CD4-positive, alpha-beta T cell (primary cell): Measurements from ENCODE around the gene HOXD11. TPM values are rescaled to one million over a fixed set of nuclear protein-coding genes. Genes with fewer than 3 reads are reported as not detected.

Experiments
- ATAC-seq: fragments of 200-7000 bp; cut with Tn5 transposase; one replicate; pipeline ENCODE4 v1.10.0; 2022; ENCODE audit warnings: mild to moderate bottlenecking; ENCODE audit not compliant: poor library complexity
- CTCF ChIA-PET: fragments of 350-600 bp; sonication (Branson Sonifier 250); formaldehyde crosslinking; loops from one replicate; lab custom pipeline; 2021; ENCODE audit warnings: antibody characterized with exemption, inconsistent platforms; lab: Charles Lee
- POLR2A ChIA-PET: fragments of 350-600 bp; sonication (Branson Sonifier 250); formaldehyde crosslinking; loops from one replicate; lab custom pipeline; 2021; ENCODE audit warnings: antibody characterized with exemption, inconsistent platforms; lab: Charles Lee
- DNase-seq, 14 experiments: peaks; one replicate each; pipeline ENCODE4 v3.0.0-alpha.2; 2013 to 2020; ENCODE audit warnings: mixed read lengths in 2 of 14
- H3K27ac ChIP-seq, 2 donors: one replicate each; pipeline versions ENCODE4 v1.5.1 to v1.7.0; 2013; ENCODE audit warnings: low read length in 2 of 2, low read depth in 1 of 2, mild to moderate bottlenecking in 1 of 2
- H3K27me3 ChIP-seq, 2 experiments: 1 replicate in 1 of 2; 2 replicates in 1 of 2; pipeline versions ENCODE4 v1.6.1 to v1.7.0; 2013; ENCODE audit warnings: low read length in 2 of 2, control low read depth in 1 of 2, mild to moderate bottlenecking in 1 of 2, moderate library complexity in 1 of 2; ENCODE audit not compliant: insufficient read depth in 2 of 2, control insufficient read depth in 1 of 2
- H3K36me3 ChIP-seq: one replicate; pipeline ENCODE4 v1.6.1; 2013; ENCODE audit warnings: low read length, control low read depth; ENCODE audit not compliant: insufficient read depth
- H3K4me1 ChIP-seq: one replicate; pipeline ENCODE4 v1.6.1; 2013; ENCODE audit warnings: low read length, control low read depth; ENCODE audit not compliant: insufficient read depth
- H3K4me3 ChIP-seq: one replicate; pipeline ENCODE4 v1.5.1; 2013; ENCODE audit warnings: mild to moderate bottlenecking, low read length, moderate library complexity
- H3K9me3 ChIP-seq, 2 experiments: 1 replicate in 1 of 2; 2 replicates in 1 of 2; pipeline versions ENCODE4 v1.6.1 to v1.7.0; 2013; ENCODE audit warnings: low read length in 2 of 2, mild to moderate bottlenecking in 2 of 2, control low read depth in 1 of 2, moderate library complexity in 1 of 2; ENCODE audit not compliant: control insufficient read depth in 1 of 2, insufficient read depth in 1 of 2
- H3K27ac Mint-ChIP-seq: one replicate; pipeline ENCODE4 v1.8.0; 2020; ENCODE audit warnings: mixed read lengths
- H3K27me3 Mint-ChIP-seq: one replicate; pipeline ENCODE4 v1.8.0; 2021; ENCODE audit warnings: mixed read lengths
- H3K36me3 Mint-ChIP-seq: one replicate; pipeline ENCODE4 v1.8.0; 2021; ENCODE audit warnings: low read depth, mixed read lengths
- H3K4me1 Mint-ChIP-seq: one replicate; pipeline ENCODE4 v1.8.0; 2021; ENCODE audit warnings: low read depth, mixed read lengths
- H3K4me3 Mint-ChIP-seq: one replicate; pipeline ENCODE4 v1.8.0; 2020; ENCODE audit warnings: mild to moderate bottlenecking, mixed read lengths
- H3K9me3 Mint-ChIP-seq: one replicate; pipeline ENCODE4 v1.8.0; 2020; ENCODE audit warnings: mixed read lengths
- intact Hi-C, 2 experiments: fragments of 100-400 bp; cut with DNase I in 1 of 2; cut with micrococcal nuclease in 1 of 2; formaldehyde crosslinking; loops; one replicate each; pipeline versions ENCODE4 v1.15.1 to v1.9.0; 2023 to 2025; cut with DNase I, micrococcal nuclease
- total RNA-seq, 174 experiments: library from RNA in 2 of 174; stranded (reverse) in 2 of 174; gene quantifications; one replicate each; pipeline ENCODE4 v1.2.3 and lab custom pipeline; 2021 to 2026
- TF ChIP-seq, protein P1 (sequence below): fragments of 200-600 bp; IDR thresholded peaks from one replicate; pipeline ENCODE4 v1.8.0; 2022; ENCODE audit warnings: antibody characterized with exemption, mild to moderate bottlenecking

Gene HOXD11
- total RNA-seq, 2 experiments from 2014 or later = not detected

GRCh38 chr2:176099728-176100546 lies 7.1 kb upstream of the HOXD11 start, which contains the start of gene HOXD12:
Gene HOXD12 (plus strand): TSS chr2:176099795. CDS start chr2:176099802, 7 bp downstream.
- DNase-seq (peak in 2 of 14 experiments; percentile 1 to 30), ATAC-seq (no peak)
- Histone ChIP-seq H3K36me3 (no peaks in the 10 kb centered on the region), H3K4me3 (no peak within 1 kb of the TSS), H3K27me3 (peaks cover 97 to 99% of the 10 kb centered on the region in 2 experiments), H3K4me1 (peaks cover 39% of the 10 kb centered on the region), H3K9me3 (peaks cover 6 to 47% of the 10 kb centered on the region in 2 experiments), H3K27ac (no peak within 1 kb of the TSS)
- no peaks in the 10 kb centered on the region for H3K36me3 Mint-ChIP-seq
- H3K9me3 Mint-ChIP-seq = no peaks in the 10 kb centered on the region
- ChIA-PET POLR2A (no interaction called here), CTCF (no interaction called here)
- peaks cover 39% of the 10 kb centered on the region for H3K4me1 Mint-ChIP-seq
- intact Hi-C loops = loop anchor here (5.0 to 10.0 kb wide), 5 partner anchors 733 to 1405 kb away; no protein-coding TSS in a partner anchor
- H3K4me3 Mint-ChIP-seq = peak within 1 kb of the TSS; percentile 20
- TF ChIP-seq, protein P1, sequence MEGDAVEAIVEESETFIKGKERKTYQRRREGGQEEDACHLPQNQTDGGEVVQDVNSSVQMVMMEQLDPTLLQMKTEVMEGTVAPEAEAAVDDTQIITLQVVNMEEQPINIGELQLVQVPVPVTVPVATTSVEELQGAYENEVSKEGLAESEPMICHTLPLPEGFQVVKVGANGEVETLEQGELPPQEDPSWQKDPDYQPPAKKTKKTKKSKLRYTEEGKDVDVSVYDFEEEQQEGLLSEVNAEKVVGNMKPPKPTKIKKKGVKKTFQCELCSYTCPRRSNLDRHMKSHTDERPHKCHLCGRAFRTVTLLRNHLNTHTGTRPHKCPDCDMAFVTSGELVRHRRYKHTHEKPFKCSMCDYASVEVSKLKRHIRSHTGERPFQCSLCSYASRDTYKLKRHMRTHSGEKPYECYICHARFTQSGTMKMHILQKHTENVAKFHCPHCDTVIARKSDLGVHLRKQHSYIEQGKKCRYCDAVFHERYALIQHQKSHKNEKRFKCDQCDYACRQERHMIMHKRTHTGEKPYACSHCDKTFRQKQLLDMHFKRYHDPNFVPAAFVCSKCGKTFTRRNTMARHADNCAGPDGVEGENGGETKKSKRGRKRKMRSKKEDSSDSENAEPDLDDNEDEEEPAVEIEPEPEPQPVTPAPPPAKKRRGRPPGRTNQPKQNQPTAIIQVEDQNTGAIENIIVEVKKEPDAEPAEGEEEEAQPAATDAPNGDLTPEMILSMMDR = no peak
- no peak within 1 kb of the TSS for H3K27ac Mint-ChIP-seq
- H3K27me3 Mint-ChIP-seq = peaks cover 96% of the 10 kb centered on the region

DNA sequence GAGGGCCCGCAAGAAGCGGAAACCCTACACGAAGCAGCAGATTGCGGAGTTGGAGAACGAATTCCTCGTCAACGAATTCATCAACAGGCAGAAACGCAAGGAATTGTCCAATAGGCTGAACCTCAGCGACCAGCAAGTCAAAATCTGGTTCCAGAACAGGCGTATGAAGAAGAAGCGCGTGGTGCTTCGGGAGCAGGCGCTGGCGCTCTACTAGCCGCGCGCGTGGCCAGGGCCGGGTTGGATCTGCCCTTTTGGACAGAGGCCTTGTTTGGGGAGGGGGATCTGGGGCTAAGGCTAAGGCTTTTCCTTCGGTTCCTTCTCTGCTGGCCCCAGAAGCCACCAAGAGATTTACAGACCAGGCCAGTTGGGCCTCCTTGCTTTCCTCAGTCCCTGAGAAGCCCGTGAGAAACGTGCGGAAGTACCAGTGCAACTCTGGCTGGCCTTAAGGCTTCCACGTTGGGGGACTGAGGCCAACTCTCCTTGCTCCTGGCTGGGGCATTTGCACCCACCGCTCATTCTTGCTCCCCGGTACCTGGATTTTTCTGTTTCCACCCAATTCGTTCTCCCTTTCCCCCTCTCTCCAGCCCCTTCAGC lies 6.4 kb upstream of the HOXD11 start:
- no peak overlapping the region for H3K27ac Mint-ChIP-seq
- peaks cover 43% of the 10 kb centered on the region for H3K4me1 Mint-ChIP-seq
- H3K27me3 Mint-ChIP-seq = peaks cover 96% of the 10 kb centered on the region
- ChIA-PET CTCF (no interaction called here), POLR2A (no interaction called here)
- ATAC-seq (no peak), DNase-seq (peak in 2 of 14 experiments; percentile 0 to 25)
- intact Hi-C loops = no loop called here
- Histone ChIP-seq H3K36me3 (no peaks in the 10 kb centered on the region), H3K9me3 (peaks cover 0 to 54% of the 10 kb centered on the region in 2 experiments), H3K4me1 (peaks cover 42% of the 10 kb centered on the region), H3K4me3 (no peak overlapping the region), H3K27ac (no peak overlapping the region), H3K27me3 (peaks cover 97 to 99% of the 10 kb centered on the region in 2 experiments)
- H3K4me3 Mint-ChIP-seq = no peak overlapping the region
- TF ChIP-seq, protein P1 = no peak
- H3K9me3 Mint-ChIP-seq = no peaks in the 10 kb centered on the region
- no peaks in the 10 kb centered on the region for H3K36me3 Mint-ChIP-seq

GRCh38 chr2:176101216-176101830 lies 5.8 kb upstream of the HOXD11 start:
- H3K4me1 Mint-ChIP-seq = peaks cover 43% of the 10 kb centered on the region
- TF ChIP-seq, protein P1 = no peak
- H3K27me3 Mint-ChIP-seq = peaks cover 96% of the 10 kb centered on the region
- no peak overlapping the region for H3K27ac Mint-ChIP-seq
- ChIA-PET POLR2A (no interaction called here), CTCF (interaction anchor here (1.2 kb wide), 1 partner anchor 9 kb away, joined by 3 read pairs; no protein-coding TSS in a partner anchor)
- peaks cover 0 to 61% of the 10 kb centered on the region in 2 experiments for H3K9me3 ChIP-seq
- intact Hi-C loops = no loop called here
- H3K4me3 Mint-ChIP-seq = no peak overlapping the region
- H3K36me3 Mint-ChIP-seq = no peaks in the 10 kb centered on the region
- DNase-seq (no peak), ATAC-seq (no peak)
- H3K4me1 ChIP-seq = peaks cover 42% of the 10 kb centered on the region
- no peak overlapping the region for H3K27ac ChIP-seq
- peaks cover 97 to 100% of the 10 kb centered on the region in 2 experiments for H3K27me3 ChIP-seq
- H3K4me3 ChIP-seq = no peak overlapping the region
- H3K36me3 ChIP-seq = no peaks in the 10 kb centered on the region
- H3K9me3 Mint-ChIP-seq = no peaks in the 10 kb centered on the region
